ENCODE measurements around the gene IKBKG. TPM values are rescaled to one million over a fixed set of nuclear protein-coding genes. Genes with fewer than 3 reads are reported as not detected.
"Not testable (repeated sequence)": the region's sequence is repeated elsewhere in the genome, so short reads cannot be mapped to it uniquely, and the experiment has no call there.

Gene IKBKG
- total RNA-seq, 1 experiment from 2014 or later, result 34.3 TPM

- no TSS peak for BruUV-seq (replicated peaks)
- Histone ChIP-seq H3K27ac (ENCODE audit: low read length) (no peak overlapping the region), H3K4me1 (ENCODE audit: insufficient read depth, low read length) (peaks cover 11% of the 10 kb centered on the region), H4K20me1 (ENCODE audit: low read length) (no peaks in the 10 kb centered on the region), H2AFZ (ENCODE audit: low read length) (no peak overlapping the region), H3K4me2 (ENCODE audit: low read length) (no peak overlapping the region), H3K36me3 (ENCODE audit: low read depth, low read length) (peaks cover 27% of the 10 kb centered on the region; the same call in 1 of the 2 replicates), H3F3A (ENCODE audit: low read length, unreplicated experiment) (no peaks in the 10 kb centered on the region), H3K9me2 (replicated peaks; ENCODE audit: low read length) (no peaks in the 10 kb centered on the region), H3K9me3 (ENCODE audit: low read length) (no peaks in the 10 kb centered on the region), H3K4me3 (ENCODE audit: low read length) (no peak overlapping the region), H3K27me3 (ENCODE audit: low read length) (no peaks in the 10 kb centered on the region), H3K9ac (ENCODE audit: low read length) (no peak overlapping the region), H3K79me2 (ENCODE audit: low read length) (peaks cover 29% of the 10 kb centered on the region)
- intact Hi-C loops (cut with micrococcal nuclease), result loop anchor here (1.0 kb wide), 1 partner anchor 163 kb away; no protein-coding TSS in a partner anchor
- ChIA-PET CTCF (no interaction called here), POLR2A (ENCODE audit: unreplicated experiment) (no interaction called here)
- TF ChIP-seq EZH2phosphoT487 (IDR thresholded peaks at IDR 0.05; ENCODE audit: borderline replicate concordance, low read length), result no peak
- TF ChIP-seq CTCF (conservative IDR thresholded peaks at IDR 0.05; ENCODE audit: low read depth, low read length), result no peak
- TF ChIP-seq EZH2 (IDR thresholded peaks at IDR 0.05; ENCODE audit: low read length, unreplicated experiment), result no peak
- no peak for ATAC-seq
- no peak for DNase-seq
Measured at GRCh38 chrX:154535892-154536291, 11.5 kb upstream of the IKBKG start.

GRCh38 chrX:154539077-154539476 lies 8.3 kb upstream of the IKBKG start:
- Histone ChIP-seq H3K27me3 (ENCODE audit: low read length) (no peaks in the 10 kb centered on the region), H3F3A (ENCODE audit: low read length, unreplicated experiment) (no peaks in the 10 kb centered on the region), H3K9me3 (ENCODE audit: low read length) (no peaks in the 10 kb centered on the region), H3K9ac (ENCODE audit: low read length) (no peak overlapping the region), H3K4me1 (ENCODE audit: insufficient read depth, low read length) (peaks cover 37% of the 10 kb centered on the region), H3K27ac (ENCODE audit: low read length) (no peak overlapping the region), H2AFZ (ENCODE audit: low read length) (no peak overlapping the region), H3K9me2 (replicated peaks; ENCODE audit: low read length) (no peaks in the 10 kb centered on the region), H3K4me3 (ENCODE audit: low read length) (no peak overlapping the region), H3K36me3 (ENCODE audit: low read depth, low read length) (peaks cover 13% of the 10 kb centered on the region; the same call in 1 of the 2 replicates), H3K79me2 (ENCODE audit: low read length) (peaks cover 49% of the 10 kb centered on the region), H4K20me1 (ENCODE audit: low read length) (no peaks in the 10 kb centered on the region), H3K4me2 (ENCODE audit: low read length) (no peak overlapping the region)
- no peak for TF ChIP-seq CTCF (conservative IDR thresholded peaks at IDR 0.05; ENCODE audit: low read depth, low read length)
- no peak for TF ChIP-seq EZH2phosphoT487 (IDR thresholded peaks at IDR 0.05; ENCODE audit: borderline replicate concordance, low read length)
- TF ChIP-seq EZH2 (IDR thresholded peaks at IDR 0.05; ENCODE audit: low read length, unreplicated experiment), result no peak
- ATAC-seq (no peak), DNase-seq (no peak)
- ChIA-PET CTCF (no interaction called here), POLR2A (ENCODE audit: unreplicated experiment) (no interaction called here)
- intact Hi-C loops (cut with micrococcal nuclease), result no loop called here
- BruUV-seq (replicated peaks), result no TSS peak

- Histone ChIP-seq H3K4me3 (ENCODE audit: low read length) (peak overlapping the region; percentile 39; the same call in 1 of the 2 replicates), H3K79me2 (ENCODE audit: low read length) (peaks cover 62% of the 10 kb centered on the region), H3K4me2 (ENCODE audit: low read length) (peak overlapping the region; percentile 77), H3K27ac (ENCODE audit: low read length) (peak overlapping the region; percentile 96), H3K4me1 (ENCODE audit: insufficient read depth, low read length) (peaks cover 43% of the 10 kb centered on the region), H3K9ac (ENCODE audit: low read length) (peak overlapping the region; percentile 24; the same call in 1 of the 2 replicates)
- H2AFZ ChIP-seq (ENCODE audit: low read length); H3K27me3 ChIP-seq (ENCODE audit: low read length); H3K9me2 ChIP-seq (replicated peaks; ENCODE audit: low read length); H4K20me1 ChIP-seq (ENCODE audit: low read length); H3K9me3 ChIP-seq (ENCODE audit: low read length); BruUV-seq (replicated peaks); DNase-seq; H3K36me3 ChIP-seq (ENCODE audit: low read depth, low read length); intact Hi-C loops (cut with micrococcal nuclease); H3F3A ChIP-seq (ENCODE audit: low read length, unreplicated experiment); ATAC-seq: not testable (repeated sequence)
- ChIA-PET POLR2A (ENCODE audit: unreplicated experiment) (interaction anchor here (0.7 kb wide), 1 partner anchor 173 kb away, joined by 3 read pairs; no protein-coding TSS in a partner anchor), CTCF (interaction anchor here (0.7 kb wide), 1 partner anchor 35 kb away, joined by 9 read pairs; no protein-coding TSS in a partner anchor)
Measured at GRCh38 chrX:154540365-154540764, 7.1 kb upstream of the IKBKG start.

Measured in PC-3 (cell line).